ENCODE data around the gene HAAO. TPM values are rescaled to one million over a fixed set of nuclear protein-coding genes. Genes with fewer than 3 reads are reported as not detected.

Gene HAAO
- total and polyA plus RNA-seq, 9 donors = 6.2 to 33.0 (median 26.1) TPM

DNA sequence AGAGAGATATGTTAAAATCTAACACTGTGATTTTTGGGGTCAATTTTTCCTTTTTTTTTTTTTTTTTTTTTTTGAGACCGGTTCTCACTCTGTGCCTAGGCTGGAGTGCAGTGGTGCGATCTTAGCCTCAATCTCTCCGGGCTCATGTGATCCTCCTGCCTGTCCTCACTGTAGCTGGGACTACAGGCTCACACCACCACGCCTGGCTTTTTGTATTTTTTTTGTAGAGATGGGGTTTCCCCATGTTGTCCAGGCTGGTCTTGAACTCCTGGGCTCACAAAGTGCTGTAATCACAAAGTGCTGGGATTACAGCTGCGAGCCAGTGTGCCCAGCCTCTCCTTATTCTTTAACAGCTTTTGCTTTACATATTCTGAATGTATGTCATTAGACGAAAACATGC lies 2.9 kb upstream of the HAAO start:
- H3K27me3 ChIP-seq = no peaks in the 10 kb centered on the region
- WGBS, 3 donors = 90 to 94% (median 92%) methylated on average over 6 of the region's 6 CpGs
- peak overlapping the region in 1 of 2 donors; percentile 97 for H3K27ac ChIP-seq
- peaks cover 14% of the 10 kb centered on the region for H3K4me1 ChIP-seq (ENCODE audit: insufficient read depth)
- TF ChIP-seq POLR2A (IDR thresholded peaks at IDR 0.05) (no peak), EP300 (IDR thresholded peaks at IDR 0.05) (no peak)
- TF ChIP-seq, protein P1, sequence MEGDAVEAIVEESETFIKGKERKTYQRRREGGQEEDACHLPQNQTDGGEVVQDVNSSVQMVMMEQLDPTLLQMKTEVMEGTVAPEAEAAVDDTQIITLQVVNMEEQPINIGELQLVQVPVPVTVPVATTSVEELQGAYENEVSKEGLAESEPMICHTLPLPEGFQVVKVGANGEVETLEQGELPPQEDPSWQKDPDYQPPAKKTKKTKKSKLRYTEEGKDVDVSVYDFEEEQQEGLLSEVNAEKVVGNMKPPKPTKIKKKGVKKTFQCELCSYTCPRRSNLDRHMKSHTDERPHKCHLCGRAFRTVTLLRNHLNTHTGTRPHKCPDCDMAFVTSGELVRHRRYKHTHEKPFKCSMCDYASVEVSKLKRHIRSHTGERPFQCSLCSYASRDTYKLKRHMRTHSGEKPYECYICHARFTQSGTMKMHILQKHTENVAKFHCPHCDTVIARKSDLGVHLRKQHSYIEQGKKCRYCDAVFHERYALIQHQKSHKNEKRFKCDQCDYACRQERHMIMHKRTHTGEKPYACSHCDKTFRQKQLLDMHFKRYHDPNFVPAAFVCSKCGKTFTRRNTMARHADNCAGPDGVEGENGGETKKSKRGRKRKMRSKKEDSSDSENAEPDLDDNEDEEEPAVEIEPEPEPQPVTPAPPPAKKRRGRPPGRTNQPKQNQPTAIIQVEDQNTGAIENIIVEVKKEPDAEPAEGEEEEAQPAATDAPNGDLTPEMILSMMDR (IDR thresholded peaks at IDR 0.05) = no peak
- H3K36me3 ChIP-seq = no peaks in the 10 kb centered on the region
- peak in 1 of 5 donors; percentile 14 for DNase-seq
- H3K4me3 ChIP-seq = no peak overlapping the region
- intact Hi-C loops (cut with DNase I) = no loop called here
- no peaks in the 10 kb centered on the region for H3K9me3 ChIP-seq

DNA sequence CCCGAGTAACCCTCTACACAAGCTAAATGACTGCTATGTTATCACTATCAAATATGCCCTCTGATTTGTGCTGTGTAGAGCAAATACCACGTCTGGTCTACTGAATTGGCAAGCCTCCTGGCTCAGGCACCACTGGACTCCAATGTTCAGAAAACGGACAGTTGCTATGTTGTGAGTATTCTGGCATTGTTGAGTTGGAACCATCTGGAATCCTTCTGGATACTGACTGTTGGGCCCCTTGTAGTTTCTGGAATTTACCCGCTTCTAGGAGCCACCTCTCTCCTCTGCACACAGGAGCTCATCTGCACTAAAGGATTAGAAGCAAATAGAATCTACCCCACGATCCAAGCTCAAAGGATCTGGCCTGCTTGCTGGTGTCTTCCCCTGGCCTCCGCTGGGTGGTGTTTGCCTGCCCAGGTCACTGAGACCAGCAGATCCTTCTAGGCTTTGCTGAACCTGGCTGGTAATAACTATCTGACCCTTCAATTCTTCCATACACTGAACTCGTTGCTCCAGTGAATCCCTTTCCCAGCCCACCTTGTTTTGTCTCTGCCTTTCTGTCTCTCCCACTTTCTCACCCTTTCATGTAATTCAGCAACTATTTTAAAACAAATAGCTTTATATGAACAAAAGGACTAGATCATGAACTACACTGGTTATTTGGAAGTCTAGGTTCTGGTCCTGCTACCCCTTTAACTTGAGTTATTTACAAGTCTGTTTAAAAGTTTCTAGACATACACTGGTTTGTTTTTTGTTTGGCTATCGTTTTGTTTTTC lies 2.1 kb upstream of the HAAO start:
- Histone ChIP-seq H3K36me3 (no peaks in the 10 kb centered on the region), H3K4me1 (ENCODE audit: insufficient read depth) (peaks cover 14% of the 10 kb centered on the region), H3K9me3 (no peaks in the 10 kb centered on the region), H3K27me3 (no peaks in the 10 kb centered on the region), H3K27ac (peak overlapping the region; percentile 85 to 97), H3K4me3 (no peak overlapping the region)
- WGBS, 3 donors = 40 to 43% (median 40%) methylated on average over 8 of the region's 8 CpGs
- intact Hi-C loops (cut with DNase I) = no loop called here
- peak in 3 of 5 donors; percentile 29 to 48 (median 46) for DNase-seq
- TF ChIP-seq POLR2A (IDR thresholded peaks at IDR 0.05) = no peak
- no peak for TF ChIP-seq EP300 (IDR thresholded peaks at IDR 0.05)
- TF ChIP-seq, protein P1 (IDR thresholded peaks at IDR 0.05) = no peak

DNA sequence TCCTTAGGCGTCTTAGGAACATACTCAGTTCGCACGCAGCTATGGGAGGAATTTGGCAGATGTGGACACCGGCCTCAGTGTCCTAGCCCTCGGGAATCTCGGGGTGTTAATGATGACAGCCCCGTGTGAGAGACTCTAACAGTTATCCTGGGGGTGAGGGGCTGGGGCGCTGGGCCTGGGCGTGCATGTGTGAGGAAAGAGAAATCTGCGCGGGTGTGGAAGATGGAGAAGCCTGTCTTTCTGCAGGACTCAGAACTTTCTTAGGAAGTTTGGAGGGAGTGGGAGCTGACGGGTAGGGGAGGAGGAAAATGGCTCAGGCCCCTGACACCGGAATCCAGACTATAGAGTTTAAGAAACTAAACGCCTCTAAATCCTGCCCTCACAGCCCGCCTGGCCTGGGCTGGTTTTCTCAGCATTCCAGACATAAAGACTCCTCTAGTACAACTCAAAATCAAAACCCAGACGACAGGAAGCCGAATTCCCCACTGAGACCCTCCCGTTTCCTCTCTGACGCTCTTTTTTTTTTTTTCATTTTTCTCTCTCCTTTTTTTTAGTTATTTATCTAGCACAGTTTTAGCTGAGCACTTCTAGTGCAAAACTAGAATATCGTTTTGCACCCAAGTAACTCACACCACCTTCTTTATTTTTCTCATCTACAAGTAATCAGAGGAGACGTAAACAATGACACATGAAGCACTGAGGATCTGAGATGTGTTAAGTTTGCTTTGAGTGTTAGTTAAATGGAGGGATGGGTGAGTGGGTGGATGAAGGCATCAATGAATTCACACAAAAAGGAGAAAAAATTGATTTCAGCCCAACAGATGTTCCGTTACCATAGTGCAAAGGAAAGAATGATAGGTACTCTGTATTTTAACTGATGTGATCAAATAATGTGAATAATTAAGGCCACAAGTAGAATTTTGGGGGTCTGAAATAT lies 1.2 kb upstream of the HAAO start:
- DNase-seq = peak in 3 of 5 donors; percentile 51 to 61 (median 56)
- WGBS, 3 donors = 14 to 19% (median 18%) methylated on average over 22 of the region's 22 CpGs
- intact Hi-C loops (cut with DNase I) = no loop called here
- Histone ChIP-seq H3K4me1 (ENCODE audit: insufficient read depth) (peaks cover 14% of the 10 kb centered on the region), H3K27me3 (no peaks in the 10 kb centered on the region), H3K27ac (peak overlapping the region; percentile 85 to 97), H3K36me3 (no peaks in the 10 kb centered on the region), H3K9me3 (no peaks in the 10 kb centered on the region), H3K4me3 (peak overlapping the region; percentile 83)
- peak; percentile 30 for TF ChIP-seq POLR2A (IDR thresholded peaks at IDR 0.05)
- TF ChIP-seq, protein P1 (IDR thresholded peaks at IDR 0.05) = no peak
- no peak for TF ChIP-seq EP300 (IDR thresholded peaks at IDR 0.05)

DNA sequence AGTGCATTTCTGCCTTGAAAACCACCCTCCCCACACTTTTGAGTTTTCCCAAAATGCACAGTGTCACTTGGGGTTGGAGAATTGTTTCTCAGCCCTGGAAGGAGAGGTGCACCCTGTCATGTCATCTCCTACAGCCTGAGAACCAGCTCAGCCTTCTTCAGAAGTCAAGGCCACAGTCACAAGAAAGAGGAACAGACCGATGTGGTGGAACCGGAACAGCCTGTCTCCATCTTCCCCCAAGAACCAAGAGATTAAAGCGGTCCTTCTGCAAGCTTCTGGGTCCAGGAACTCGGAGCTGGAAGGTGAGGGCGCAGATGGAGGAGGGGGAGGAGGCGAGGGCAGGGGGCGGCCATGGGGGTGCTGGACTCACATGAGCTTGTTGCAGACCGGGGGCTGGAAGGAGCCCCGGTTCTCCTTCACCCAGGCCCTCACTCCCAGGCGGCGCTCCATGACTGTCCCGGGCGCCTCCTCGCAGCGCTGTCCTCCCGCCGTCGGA lies 248 bp downstream of the HAAO start:
- Histone ChIP-seq H3K36me3 (no peaks in the 10 kb centered on the region), H3K9me3 (no peaks in the 10 kb centered on the region), H3K27ac (peak overlapping the region; percentile 85 to 97), H3K27me3 (no peaks in the 10 kb centered on the region), H3K4me1 (ENCODE audit: insufficient read depth) (peaks cover 13% of the 10 kb centered on the region), H3K4me3 (peak overlapping the region; percentile 83)
- no peak for TF ChIP-seq EP300 (IDR thresholded peaks at IDR 0.05)
- TF ChIP-seq POLR2A (IDR thresholded peaks at IDR 0.05) = no peak
- TF ChIP-seq, protein P1 (IDR thresholded peaks at IDR 0.05) = no peak
- intact Hi-C loops (cut with DNase I) = no loop called here
- WGBS, 3 donors = 3 to 5% (median 4%) methylated on average over 14 to 18 of the region's 18 CpGs
- peak in 1 of 5 donors; percentile 76 for DNase-seq

Data from ovary (tissue), 9 donors.